Skin epidermis (tissue), 12 donors: ENCODE results near the gene MCCC2.
A peak's percentile ranks its signal among the peaks of the same experiment; 100 is the strongest.
"Not testable (repeated sequence)": the region's sequence is repeated elsewhere in the genome, so short reads cannot be mapped to it uniquely, and the experiment has no call there.

Experiments used
- H3K27ac ChIP-seq, 21 experiments: fragments of 200-600 bp; sonication (generic) in 11 of 21; one replicate each; pipeline ENCODE4 v1.5.0; 2020; ENCODE audit warnings: mild to moderate bottlenecking in 3 of 21, inconsistent platforms in 2 of 21, moderate library complexity in 2 of 21
- H3K4me3 ChIP-seq, 7 experiments: fragments of 200-600 bp; sonication (generic) in 2 of 7; one replicate each; pipeline ENCODE4 v1.5.0; 2020; ENCODE audit warnings: inconsistent platforms in 2 of 7, mild to moderate bottlenecking in 2 of 7, moderate library complexity in 1 of 7

Gene MCCC2

DNA sequence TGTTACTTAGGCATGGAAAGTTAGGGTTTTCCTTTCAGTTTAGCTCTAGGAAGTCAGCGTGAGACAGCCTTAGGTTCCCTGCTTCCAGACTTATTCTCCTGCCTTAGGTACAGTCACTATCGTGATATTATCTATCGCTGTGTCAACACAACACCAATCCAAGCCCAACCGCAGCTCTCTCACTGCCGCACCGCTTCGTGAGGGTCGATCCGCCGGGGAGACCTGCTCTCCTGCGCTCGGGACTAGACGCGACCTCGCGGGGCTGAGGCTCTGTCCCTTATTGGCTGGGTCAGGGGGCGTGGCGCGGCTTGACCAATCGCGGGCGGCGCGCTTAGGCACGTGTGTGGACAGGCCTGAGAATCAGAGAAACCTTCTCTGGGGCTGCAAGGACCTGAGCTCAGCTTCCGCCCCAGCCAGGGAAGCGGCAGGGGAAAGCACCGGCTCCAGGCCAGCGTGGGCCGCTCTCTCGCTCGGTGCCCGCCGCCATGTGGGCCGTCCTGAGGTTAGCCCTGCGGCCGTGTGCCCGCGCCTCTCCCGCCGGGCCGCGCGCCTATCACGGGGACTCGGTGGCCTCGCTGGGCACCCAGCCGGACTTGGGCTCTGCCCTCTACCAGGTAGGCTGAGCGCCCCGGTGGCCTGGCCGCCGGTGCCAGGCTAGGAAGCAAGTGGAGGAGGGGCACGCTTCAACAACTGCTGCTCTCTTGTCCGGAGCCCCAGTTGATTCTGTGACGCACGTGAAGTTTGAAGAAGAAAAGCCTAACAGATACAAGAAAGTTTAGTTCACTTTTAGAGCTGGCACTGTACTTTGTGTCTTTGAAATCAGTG, at the start of gene MCCC2:
Gene MCCC2 (plus strand): TSS at position 400 of the 825 bp plus-strand sequence. CDS start 86 bp downstream, at position 486.
- Histone ChIP-seq H3K27ac (peak within 1 kb of the TSS; percentile 25 to 97 (median 90)), H3K4me3 (peak within 1 kb of the TSS; percentile 69 to 96 (median 81))

DNA sequence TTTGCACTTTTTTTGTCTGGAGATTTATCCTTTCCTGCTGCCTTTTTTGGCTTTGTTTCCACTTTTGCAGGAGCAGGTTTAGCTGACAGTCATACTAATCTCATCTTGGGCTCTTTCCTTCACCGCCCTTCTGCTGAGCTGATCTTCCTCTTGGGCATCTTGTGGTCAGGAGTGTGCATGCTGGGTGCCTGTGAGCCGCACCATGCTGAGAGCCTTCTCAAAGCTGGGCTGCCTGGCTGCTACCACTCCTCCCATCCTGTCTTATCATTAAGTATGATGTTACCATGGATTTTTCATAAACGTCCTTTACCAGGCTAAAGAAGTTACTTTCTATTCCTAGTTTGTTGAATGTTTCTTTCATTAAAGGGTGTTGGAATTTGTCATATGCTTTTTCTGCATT, 49.5 kb upstream of the MCCC2 start:
- Histone ChIP-seq H3K27ac (no peak overlapping the region), H3K4me3 (no peak overlapping the region)

DNA sequence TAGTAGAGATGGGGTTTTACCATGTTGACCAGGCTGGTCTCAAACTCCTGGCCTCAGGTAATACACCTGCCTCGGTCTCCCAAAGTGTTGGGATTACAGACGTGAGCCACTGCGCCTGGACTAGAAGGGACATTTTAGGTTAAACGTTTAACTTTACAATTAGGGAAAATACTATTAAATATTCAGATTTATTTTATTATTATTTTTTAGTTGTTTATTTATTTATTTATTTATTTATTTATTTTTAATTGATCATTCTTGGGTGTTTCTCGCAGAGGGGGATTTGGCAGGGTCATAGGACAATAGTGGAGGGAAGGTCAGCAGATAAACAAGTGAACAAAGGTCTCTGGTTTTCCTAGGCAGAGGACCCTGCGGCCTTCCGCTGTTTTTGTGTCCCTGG, 36.3 kb upstream of the MCCC2 start:
- H3K4me3 ChIP-seq, H3K27ac ChIP-seq: not testable (repeated sequence)

DNA sequence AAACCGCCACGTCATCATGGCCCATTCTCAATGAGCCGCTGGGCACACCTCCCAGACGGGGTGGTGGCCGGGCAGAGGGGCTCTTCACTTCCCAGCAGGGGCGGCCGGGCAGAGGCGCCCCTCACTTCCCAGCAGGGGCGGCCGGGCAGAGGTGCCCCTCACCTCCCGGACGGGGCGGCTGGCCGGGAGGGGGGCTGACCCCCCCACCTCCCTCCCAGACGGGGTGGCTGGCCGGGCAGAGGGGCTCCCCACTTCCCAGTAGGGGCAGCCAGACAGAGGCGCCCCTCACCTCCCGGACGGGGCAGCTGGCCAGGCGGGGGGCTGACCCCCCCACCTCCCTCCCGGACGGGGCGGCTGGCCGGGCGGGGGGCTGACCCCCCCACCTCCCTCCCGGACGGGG, 35.6 kb upstream of the MCCC2 start:
- not testable (repeated sequence) for H3K4me3 ChIP-seq, H3K27ac ChIP-seq

DNA sequence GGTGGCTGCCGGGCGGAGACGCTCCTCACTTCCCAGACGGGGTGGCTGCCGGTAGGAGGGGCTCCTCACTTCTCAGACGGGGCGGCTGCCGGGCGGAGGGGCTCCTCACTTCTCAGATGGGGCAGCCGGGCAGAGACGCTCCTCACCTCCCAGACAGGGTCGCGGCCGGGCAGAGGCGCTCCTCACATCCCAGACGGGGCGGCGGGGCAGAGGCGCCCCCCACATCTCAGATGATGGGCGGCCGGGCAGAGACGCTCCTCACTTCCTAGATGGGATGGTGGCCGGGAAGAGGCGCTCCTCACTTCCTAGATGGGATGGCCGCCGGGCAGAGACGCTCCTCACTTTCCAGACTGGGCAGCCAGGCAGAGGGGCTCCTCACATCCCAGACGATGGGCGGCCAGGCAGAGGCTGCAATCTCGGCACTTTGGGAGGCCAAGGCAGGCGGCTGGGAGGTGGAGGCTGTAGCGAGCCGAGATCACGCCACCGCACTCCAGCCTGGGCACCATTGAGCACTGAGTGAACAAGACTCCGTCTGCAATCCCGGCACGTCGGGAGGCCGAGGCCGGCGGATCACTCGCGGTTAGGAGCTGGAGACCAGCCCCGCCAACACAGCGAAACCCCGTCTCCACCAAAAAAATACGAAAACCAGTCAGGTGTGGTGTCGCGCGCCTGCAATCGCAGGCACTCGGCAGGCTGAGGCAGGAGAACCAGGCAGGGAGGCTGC, 35.0 kb upstream of the MCCC2 start:
- not testable (repeated sequence) for H3K27ac ChIP-seq, H3K4me3 ChIP-seq

DNA sequence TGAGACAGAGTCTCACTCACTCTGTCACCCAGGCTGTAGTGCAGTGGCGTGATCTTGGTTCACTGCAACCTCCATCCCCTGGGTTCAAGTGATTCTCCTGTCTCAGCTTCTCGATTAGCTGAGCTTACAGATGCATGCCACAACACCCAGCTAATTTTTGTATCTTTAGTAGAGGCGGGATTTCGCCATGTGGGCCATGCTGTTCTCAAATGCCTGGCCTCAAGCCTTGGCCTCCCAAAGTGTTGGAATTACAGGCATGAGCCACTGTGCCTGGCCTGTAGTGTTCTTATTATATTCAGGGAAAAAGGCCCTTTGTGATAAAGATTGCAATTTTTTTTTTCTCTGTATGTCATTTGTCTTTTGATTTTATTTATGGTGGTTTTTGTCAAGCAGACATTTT, 24.0 kb upstream of the MCCC2 start:
- no peak overlapping the region for H3K27ac ChIP-seq

DNA sequence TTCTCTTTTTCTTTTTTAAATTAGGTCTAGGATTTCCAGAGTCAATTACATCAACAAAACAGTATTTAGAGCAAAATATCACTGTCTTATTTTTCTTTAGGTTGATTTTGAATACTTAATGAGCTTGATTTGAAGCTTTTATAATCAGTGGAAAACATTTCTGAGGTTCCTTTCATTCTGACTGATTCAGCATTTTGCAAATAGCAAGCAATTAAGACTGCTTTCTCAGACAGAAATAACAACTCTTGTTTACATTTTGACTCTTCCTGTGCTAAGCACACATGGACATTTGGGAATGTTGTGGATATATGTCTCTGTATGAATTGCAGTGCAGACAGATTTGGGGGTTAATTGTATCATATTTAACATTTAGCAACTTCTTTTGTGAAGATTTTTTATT, 22.2 kb upstream of the MCCC2 start:
- Histone ChIP-seq H3K27ac (no peak overlapping the region), H3K4me3 (no peak overlapping the region)

More for the DNA sequence above, 24.0 kb upstream of the MCCC2 start:
- H3K4me3 ChIP-seq: no peak overlapping the region

DNA sequence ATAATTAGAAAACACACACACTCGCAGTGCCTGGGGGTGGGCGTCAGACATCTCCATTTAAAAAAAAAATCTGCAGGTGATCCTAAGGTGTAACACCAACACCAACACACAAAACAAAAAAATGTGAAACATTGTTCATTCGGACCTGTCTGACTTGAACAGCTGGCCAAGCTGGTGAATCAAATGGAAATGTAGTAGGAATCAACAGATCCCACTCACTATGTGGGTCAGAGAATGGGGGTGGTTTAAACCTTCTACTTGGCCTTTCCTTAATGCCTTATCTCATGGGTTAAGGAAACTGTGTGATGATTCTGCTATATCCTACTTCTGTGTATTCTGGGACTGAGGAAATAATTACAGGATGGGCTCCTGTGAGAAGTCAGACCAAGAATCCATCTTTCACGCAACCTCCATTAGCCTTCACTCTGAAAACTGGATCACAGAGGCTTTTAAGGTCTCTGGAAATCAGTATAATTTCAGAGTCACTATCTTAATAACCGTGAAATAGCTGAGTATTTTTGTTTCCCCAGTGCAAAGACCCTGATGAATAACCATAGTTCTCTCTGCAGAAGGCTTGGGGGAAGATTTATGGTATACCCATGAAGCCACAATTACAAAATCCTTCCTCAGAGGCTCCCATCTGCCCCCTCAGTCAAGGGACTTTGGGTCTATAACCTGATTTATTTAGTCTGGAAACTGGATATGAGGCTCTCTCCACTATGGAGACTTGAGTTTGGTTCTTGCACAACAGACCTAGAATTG, 17.2 kb upstream of the MCCC2 start:
- no peak overlapping the region for H3K27ac ChIP-seq
- H3K4me3 ChIP-seq: no peak overlapping the region

DNA sequence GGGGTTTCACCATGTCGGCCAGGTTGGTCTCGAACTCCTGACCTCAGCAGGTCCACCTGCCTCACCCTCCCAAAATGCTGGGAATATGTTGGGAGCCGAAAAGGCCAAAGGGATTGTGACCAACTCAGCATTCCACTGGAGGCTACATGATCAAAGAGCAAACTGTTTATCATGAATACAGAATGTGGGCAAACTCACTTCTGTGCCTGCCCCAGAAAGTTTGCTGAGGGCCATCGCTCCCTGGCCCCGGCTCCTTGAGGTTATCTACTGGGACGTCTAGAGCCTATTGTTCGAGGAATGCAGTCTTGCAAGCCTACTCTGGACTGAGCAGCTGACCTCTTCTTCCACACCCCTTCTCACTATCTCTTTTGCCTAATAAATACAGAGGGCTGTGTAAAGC, 15.3 kb upstream of the MCCC2 start:
- H3K27ac ChIP-seq, H3K4me3 ChIP-seq: not testable (repeated sequence)

DNA sequence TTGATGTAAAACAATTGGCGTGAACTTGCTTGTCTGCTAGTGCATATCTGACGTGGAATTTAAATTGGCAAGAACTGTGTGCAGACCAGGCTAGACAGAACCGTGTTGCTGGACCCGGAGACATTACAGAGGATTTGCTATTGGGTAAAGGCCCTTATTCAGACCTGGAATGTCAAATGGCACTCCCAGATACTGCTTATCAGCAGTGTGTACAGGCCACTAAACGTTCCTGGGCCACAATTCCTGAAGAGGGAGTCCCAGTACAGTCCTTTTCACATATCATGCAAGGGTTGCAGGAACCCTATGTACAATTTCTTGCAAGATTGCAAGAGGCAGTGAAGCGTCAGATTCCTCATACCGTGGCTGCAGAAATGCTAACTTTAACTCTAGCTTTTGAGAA, 13.5 kb upstream of the MCCC2 start:
- no peak overlapping the region for H3K4me3 ChIP-seq
- no peak overlapping the region for H3K27ac ChIP-seq

DNA sequence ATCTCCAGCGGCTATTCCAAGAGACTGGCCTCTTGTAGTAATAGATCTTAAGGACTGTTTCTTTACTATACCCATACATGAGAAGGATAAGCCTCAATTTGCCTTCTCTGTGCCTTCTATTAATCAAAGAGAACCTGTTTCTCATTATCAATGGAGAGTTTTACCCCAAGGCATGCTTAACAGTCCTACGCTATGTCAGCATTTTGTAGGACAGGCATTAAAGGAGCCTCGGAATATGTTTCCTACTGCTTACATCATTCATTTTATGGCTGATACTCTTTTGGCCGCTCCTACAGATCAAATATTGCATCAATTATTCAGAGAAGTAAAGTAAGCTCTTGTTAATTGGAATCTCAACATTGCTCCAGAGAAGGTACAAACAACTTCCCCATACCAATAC, 11.6 kb upstream of the MCCC2 start:
- H3K4me3 ChIP-seq, H3K27ac ChIP-seq: not testable (repeated sequence)

DNA sequence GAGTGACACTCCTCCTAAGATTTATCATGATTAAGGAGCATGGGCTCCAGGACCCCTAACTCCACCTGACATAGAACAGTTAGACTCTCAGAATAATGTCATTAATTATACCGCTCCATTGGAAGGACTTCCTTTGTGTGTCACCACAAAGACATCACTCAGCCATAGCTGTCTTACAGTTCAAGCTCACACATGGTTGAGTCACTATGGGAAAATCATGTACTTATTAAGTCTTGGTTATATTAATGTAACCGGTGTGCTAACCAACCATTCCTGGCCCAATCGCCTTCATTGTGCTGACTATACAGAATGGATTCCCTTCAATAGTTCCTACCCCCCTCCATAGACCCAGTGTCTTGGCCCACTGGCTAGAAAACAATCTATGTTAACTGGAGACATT, 10.9 kb upstream of the MCCC2 start:
- H3K27ac ChIP-seq: no peak overlapping the region

DNA sequence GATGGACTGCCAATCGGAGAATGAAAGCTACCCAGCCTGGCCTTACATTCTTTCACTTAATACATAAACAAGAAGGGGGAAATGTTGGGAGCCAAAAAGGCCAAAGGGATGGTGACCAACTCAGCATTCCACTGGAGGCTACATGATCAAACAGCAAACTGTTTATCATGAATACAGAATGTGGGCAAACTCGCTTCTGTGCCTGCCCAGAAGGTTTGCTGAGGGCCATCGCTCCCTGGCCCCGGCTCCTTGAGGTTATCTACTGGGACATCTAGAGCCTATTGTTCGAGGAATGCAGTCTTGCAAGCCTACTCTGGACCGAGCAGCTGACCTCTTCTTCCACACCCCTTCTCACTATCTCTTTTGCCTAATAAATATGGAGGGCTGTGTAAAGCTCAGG, 9.3 kb upstream of the MCCC2 start:
- not testable (repeated sequence) for H3K4me3 ChIP-seq, H3K27ac ChIP-seq

More for the DNA sequence above, 10.9 kb upstream of the MCCC2 start:
- H3K4me3 ChIP-seq: no peak overlapping the region

DNA sequence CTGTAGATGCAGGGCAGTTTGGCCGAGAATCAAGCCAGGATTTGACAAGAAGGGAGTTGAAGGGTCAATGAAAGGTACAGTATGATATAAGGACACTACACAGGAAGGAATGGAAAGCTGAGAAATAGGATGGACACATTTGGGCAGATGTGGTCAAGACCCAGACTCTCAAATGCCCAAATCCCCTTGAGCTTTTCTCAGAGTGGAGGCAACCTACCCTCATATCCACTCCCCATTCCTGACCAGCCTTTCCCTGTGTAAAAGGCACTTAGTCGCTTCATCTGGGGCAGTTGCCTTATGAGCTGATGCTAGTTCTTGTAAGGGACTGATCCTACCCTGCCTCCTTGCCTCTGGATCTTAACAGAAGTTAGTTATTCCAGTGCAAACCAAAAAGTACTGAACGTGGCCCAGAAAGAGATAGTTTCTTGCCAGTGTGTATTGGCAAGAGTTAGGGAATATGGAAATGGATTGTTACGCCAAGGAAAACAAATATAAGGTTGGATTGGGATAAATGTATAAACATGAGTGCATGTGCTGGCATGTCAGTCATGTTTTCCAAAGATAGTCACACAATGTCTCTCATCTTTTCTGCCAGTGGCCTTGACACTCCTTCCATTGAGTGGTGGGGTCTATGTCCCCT, 4.1 kb upstream of the MCCC2 start:
- Histone ChIP-seq H3K4me3 (no peak overlapping the region), H3K27ac (no peak overlapping the region)

DNA sequence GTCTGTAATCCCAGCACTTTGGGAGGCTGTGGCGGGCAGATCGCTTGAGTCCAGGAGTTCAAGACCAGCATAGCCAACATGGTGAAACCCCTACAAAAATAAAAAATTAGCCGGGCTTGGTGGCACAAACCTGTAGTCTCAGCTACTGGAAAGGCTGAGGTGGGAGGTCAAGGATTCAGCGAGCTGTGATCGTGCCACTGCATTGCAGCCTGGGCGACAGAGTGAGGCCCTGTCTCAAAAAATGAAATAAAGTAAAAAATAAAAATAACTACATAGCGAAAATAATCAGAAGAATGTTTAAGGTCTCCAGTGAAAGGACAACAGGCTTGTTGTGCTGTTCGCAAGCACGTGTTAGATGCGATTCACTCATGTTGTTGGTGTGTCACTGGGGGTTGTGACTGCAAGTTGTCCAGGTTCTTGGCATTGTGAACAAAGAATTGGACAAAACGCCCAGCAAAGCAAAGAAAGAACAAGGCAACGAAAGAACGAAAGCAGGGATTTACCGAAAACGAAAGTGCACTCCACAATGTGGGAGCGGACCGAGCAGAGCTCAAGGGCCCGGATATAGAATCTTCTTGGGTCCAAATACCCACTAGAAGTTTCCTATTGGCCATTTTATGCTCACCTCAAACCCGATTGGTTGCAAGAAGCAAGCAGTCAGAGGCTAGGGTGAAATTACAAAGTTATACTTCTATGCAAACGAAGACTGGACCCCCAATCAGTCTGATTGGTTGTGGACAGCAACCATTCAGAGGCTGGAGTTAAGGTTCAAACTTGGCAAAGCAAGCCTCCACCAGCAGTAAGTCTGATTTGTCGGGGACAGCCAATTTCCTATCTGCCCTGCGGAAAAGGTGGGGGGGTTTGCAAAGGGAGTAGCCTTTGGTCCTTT, 844 bp upstream of the MCCC2 start:
- Histone ChIP-seq H3K27ac (peak overlapping the region in 20 of 21 experiments; percentile 69 to 97 (median 90)), H3K4me3 (peak overlapping the region; percentile 69 to 96 (median 81))

DNA sequence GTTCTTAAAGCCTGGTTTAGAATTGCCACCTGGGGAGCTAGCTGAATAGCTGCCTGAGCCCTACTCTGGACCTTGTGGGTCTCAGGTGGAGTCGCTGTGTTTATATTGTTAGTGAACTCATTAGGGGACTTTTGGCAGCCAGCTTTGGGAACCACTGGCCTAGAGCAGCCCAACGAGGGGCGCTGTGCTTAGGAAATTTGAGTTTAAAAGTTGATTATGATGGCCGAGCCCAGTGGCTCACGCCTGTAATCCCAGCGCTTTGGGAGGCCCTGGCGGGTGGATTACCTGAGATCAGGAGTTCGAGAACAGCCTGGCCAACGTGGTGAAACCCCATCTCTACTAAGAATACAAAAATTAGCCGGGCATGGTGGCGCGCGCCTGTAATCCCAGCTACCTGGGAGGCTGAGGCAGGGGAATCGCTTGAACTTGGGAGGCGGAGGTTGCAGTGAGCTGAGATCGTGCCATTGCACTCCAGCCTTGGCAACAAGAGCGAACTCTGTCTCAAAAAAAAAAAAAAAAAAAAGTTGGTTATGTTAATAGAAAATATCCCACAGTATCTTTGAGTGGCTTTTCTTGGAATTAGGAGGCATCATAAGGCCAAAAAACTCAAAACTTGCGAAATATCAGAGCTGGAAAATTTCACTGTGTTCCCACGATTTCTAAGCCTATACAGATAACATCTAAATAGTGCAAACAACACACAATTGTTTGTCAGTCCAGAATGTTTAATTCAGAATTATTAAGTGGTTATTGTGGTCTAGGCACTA, 809 bp downstream of the MCCC2 start:
- H3K27ac ChIP-seq: peak overlapping the region in 20 of 21 experiments; percentile 69 to 97 (median 90)
- H3K4me3 ChIP-seq: peak overlapping the region; percentile 69 to 96 (median 81)

DNA sequence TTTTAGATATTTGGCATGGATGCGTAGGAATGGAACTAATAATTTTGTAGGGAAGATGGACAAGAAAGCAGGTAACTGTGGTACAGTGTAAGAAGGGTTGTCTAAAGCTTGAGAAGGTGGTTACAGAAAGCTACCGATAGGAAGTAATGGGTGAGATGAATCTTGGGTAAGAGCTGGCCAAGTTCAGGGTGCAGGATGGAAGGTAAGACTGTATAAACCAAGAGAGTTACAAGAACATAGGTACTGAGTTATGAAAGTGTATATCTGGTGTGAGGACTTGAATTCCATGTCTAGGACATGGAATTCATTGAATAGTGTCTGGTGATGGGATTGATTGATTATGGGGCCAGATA, 1.4 kb downstream of the MCCC2 start:
- no peak overlapping the region for H3K4me3 ChIP-seq

DNA sequence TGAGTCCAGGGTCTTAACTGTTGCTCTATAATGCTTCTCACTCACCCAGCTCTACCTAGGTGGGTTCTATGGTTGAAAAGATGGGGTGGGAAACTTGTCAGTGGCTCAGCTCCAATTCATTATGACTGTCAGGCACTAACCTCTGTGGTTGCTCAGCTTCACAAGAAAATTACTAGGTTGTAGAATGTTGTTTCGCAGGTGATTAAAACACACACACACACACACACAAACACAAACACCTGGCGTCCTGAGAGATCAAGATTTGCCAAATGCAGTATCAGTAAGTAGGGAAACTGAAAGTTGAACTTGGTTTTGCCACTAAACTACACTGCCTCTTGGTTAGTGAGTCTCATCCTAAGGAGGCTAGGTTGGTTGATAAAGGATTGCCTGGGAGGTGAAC, 2.8 kb downstream of the MCCC2 start:
- H3K4me3 ChIP-seq: no peak overlapping the region
- no peak overlapping the region for H3K27ac ChIP-seq

More for the DNA sequence above, 1.4 kb downstream of the MCCC2 start:
- no peak overlapping the region for H3K27ac ChIP-seq
